HUES6 (cell line): ENCODE results near the gene SERPINB1.

Experiments used
- H3K27ac ChIP-seq: 2 replicates; pipeline ENCODE4 v1.7.0; 2013; ENCODE audit warnings: low read depth, mild to moderate bottlenecking, low read length, inconsistent platforms
- H3K27me3 ChIP-seq: 2 replicates; pipeline ENCODE4 v1.6.1; 2013; ENCODE audit warnings: low read length; ENCODE audit not compliant: control insufficient read depth, insufficient read depth
- H3K36me3 ChIP-seq: 2 replicates; pipeline ENCODE4 v1.6.1; 2013; ENCODE audit warnings: low read length; ENCODE audit not compliant: control insufficient read depth, insufficient read depth
- H3K4me1 ChIP-seq: 2 replicates; pipeline ENCODE4 v1.6.1; 2013; ENCODE audit warnings: low read length; ENCODE audit not compliant: control insufficient read depth, insufficient read depth
- H3K4me3 ChIP-seq: 2 replicates; pipeline ENCODE4 v1.5.1; 2013; ENCODE audit warnings: low read depth, low read length
- H3K9ac ChIP-seq: one replicate; pipeline ENCODE4 v1.6.1; 2013; ENCODE audit warnings: mild to moderate bottlenecking, low read length
- H3K9me3 ChIP-seq: 2 replicates; pipeline ENCODE4 v1.6.1; 2013; ENCODE audit warnings: low read depth, low read length; ENCODE audit not compliant: control insufficient read depth, insufficient read depth

The SERPINB1 gene

DNA sequence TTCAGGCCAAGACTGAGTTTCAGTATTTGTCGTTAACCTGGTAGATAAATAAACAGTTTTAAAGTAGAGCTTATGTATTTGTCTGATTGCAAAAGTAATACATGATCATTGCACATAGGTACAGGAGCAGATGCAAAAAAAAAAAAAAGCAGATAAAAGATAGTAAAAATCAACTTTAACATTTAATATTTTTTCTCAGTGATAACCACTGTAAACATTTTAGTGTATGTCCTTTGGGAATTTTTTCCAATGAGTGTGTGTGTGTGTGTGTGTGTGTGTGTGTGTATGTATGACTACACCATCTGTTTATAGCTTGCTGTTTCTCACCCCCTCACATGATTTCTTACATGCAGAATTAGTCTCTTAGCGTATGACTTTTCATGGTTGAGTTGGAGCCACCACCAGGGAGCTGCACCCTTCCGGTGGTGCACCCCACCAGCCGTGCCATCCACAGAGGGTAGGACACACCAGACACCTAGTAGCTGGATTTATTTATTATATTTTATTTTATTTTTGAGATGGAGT lies 50.2 kb downstream of the SERPINB1 start:
- peaks cover 5% of the 10 kb centered on the region; the same call in 1 of the 2 replicates for H3K36me3 ChIP-seq
- H3K4me3 ChIP-seq = no peak overlapping the region
- peaks cover 6% of the 10 kb centered on the region; the same call in 1 of the 2 replicates for H3K4me1 ChIP-seq
- H3K27me3 ChIP-seq = no peaks in the 10 kb centered on the region
- no peak overlapping the region for H3K9ac ChIP-seq
- H3K9me3 ChIP-seq = no peaks in the 10 kb centered on the region
- H3K27ac ChIP-seq = no peak overlapping the region

DNA sequence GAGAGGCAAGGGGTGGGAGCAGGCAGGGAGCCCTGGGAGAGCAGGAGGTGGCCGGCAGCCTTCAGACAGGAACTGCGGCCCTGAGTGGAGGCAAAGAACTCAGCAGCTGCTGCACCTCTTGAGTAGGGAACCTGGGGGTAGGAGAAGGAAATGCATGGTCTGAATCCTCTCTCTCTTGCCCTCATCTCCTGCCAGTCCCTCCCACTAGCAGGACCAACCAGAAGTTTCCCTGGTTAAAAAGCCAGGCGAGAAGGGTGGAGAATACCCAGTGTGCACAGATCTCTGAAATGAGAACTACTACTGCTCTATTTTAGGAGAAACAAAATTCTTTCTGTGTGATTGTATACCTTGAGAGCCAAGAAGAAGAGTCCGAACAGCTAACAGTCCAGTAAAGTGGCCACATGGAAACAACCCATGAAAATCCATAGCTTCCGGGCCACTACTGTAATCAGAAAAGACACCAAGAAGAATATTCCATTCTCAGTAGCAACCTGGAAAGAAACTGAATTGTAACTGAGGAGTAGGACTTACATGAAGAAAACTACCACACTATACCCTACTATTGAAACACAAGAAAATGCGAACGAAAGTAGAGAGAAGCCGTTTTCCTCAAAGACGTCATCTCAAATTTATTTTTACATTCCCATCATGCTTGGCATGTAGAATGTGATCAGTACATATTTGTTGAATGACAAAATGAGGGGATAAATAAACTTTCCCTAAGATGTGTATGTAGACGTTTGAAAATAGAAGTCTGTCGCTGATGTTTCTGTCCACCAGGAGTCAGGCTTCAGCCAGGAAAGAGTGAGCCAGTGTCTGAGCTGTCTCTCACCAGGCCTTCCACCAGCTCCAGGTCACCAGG lies 50.8 kb downstream of the SERPINB1 start:
- no peak overlapping the region for H3K27ac ChIP-seq
- peaks cover 6% of the 10 kb centered on the region; the same call in 1 of the 2 replicates for H3K4me1 ChIP-seq
- H3K36me3 ChIP-seq = peaks cover 5% of the 10 kb centered on the region; the same call in 1 of the 2 replicates
- H3K4me3 ChIP-seq = no peak overlapping the region
- H3K9ac ChIP-seq = no peak overlapping the region
- no peaks in the 10 kb centered on the region for H3K27me3 ChIP-seq
- no peaks in the 10 kb centered on the region for H3K9me3 ChIP-seq

GRCh38 chr6:2786269-2786668 lies 55.4 kb downstream of the SERPINB1 start:
- no peak overlapping the region for H3K4me3 ChIP-seq
- no peak overlapping the region for H3K27ac ChIP-seq
- peaks cover 9% of the 10 kb centered on the region for H3K4me1 ChIP-seq
- H3K9me3 ChIP-seq = no peaks in the 10 kb centered on the region
- H3K27me3 ChIP-seq = no peaks in the 10 kb centered on the region
- peaks cover 41% of the 10 kb centered on the region for H3K36me3 ChIP-seq
- H3K9ac ChIP-seq = no peak overlapping the region

GRCh38 chr6:2784930-2785329 lies 56.7 kb downstream of the SERPINB1 start:
- H3K4me1 ChIP-seq = peaks cover 3% of the 10 kb centered on the region
- H3K4me3 ChIP-seq = no peak overlapping the region
- H3K9ac ChIP-seq = no peak overlapping the region
- no peaks in the 10 kb centered on the region for H3K27me3 ChIP-seq
- H3K36me3 ChIP-seq = peaks cover 55% of the 10 kb centered on the region
- no peaks in the 10 kb centered on the region for H3K9me3 ChIP-seq
- H3K27ac ChIP-seq = no peak overlapping the region

DNA sequence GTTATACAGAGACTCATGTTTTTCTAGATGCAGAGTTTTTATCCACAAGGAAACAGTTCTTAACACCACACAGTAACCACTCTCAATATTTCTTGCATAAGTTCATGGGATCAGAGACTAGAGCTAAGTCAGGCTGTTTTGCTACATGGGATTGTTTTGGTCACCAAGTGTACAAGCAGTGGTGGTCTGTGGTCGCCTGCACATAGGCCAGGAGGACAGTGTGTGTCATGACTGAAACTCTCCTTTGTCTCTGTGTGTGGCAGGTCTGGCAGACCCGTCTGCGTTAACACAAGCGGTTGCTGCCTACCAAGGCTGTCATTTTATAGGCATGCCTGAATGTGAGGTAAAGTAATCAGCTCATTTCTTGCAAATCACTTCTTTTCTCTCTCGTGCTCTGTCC lies 57.6 kb downstream of the SERPINB1 start:
- H3K4me1 ChIP-seq = peaks cover 3% of the 10 kb centered on the region
- H3K9ac ChIP-seq = no peak overlapping the region
- H3K9me3 ChIP-seq = no peaks in the 10 kb centered on the region
- H3K27me3 ChIP-seq = no peaks in the 10 kb centered on the region
- no peak overlapping the region for H3K27ac ChIP-seq
- no peak overlapping the region for H3K4me3 ChIP-seq
- H3K36me3 ChIP-seq = peaks cover 63% of the 10 kb centered on the region

DNA sequence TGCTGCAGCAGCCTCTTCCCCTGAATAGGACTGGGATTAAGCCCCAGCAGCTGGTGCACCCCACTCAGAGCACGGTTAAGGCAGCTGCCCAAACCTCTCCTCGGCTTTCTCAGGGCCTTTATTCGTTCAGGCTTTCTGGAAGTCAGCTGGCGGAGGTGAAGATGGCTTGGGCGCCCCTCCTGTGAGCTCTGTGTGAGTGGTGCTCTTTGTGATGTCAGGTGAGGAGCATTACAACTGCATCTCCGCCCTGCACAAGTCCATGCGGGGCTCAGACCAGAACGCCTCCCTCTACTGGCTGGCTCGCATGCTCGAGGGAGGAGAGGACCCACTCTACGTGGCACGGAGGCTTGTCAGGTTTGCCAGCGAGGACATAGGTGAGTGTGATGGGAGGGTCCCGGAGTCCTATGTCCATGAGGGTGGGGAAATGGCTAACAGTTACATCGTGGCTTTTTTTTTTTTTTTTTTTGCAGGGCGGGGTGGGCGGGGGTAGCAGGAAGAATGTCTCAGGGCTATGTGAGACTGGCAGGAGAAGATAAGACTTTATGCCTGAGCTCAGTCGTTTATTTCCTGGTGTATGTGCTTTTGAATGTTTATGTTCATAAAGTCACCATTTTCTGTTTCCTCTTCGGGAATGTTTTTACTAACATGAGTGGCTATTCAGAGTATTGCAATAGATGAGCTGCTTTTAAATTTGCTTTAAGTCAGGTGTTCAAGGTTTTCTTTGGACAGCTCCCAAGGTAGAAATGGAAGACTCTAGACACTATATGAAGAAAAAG lies 58.3 kb downstream of the SERPINB1 start:
- no peak overlapping the region for H3K27ac ChIP-seq
- no peak overlapping the region for H3K9ac ChIP-seq
- H3K9me3 ChIP-seq = no peaks in the 10 kb centered on the region
- H3K4me1 ChIP-seq = peaks cover 3% of the 10 kb centered on the region
- H3K4me3 ChIP-seq = no peak overlapping the region
- peaks cover 68% of the 10 kb centered on the region for H3K36me3 ChIP-seq
- no peaks in the 10 kb centered on the region for H3K27me3 ChIP-seq

DNA sequence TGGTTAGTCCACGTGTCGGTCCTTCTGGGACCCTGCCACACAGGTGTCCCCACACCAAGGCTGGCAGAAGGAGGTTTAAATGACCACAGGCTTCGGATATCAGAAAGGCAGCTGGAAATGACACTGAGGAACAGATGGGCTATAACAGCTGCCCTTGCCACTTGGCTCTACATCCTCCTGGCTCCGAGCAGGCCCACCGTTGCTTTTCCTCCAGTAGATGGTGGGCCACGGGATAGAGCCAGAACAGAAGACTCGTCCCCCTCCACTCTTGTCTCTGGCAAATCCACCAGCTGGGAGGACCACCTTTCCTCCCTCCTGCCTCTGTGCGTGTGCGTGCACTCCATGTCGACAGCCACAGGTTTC lies 58.9 kb downstream of the SERPINB1 start:
- no peaks in the 10 kb centered on the region for H3K27me3 ChIP-seq
- no peak overlapping the region for H3K27ac ChIP-seq
- peaks cover 3% of the 10 kb centered on the region for H3K4me1 ChIP-seq
- H3K9ac ChIP-seq = no peak overlapping the region
- H3K36me3 ChIP-seq = peaks cover 67% of the 10 kb centered on the region
- no peaks in the 10 kb centered on the region for H3K9me3 ChIP-seq
- H3K4me3 ChIP-seq = no peak overlapping the region

DNA sequence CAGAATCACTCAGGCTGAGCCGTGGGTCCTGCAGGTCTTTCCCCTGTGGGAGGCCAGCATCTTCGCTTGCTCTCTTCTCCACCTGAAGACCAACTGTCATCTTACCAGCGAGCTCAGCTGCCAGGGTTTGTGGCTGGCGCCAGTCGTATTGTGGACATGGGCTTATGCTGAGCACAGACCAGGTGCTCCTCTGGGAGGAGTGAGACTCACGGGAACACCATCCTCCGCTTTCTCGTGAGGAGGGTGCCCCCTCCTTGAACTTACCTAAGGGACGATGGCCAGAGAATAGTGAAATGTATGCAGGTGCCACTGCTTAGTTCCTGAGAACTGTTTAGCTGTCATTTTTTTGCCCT lies 59.3 kb downstream of the SERPINB1 start:
- Histone ChIP-seq H3K9me3 (no peaks in the 10 kb centered on the region), H3K27me3 (no peaks in the 10 kb centered on the region), H3K36me3 (peaks cover 70% of the 10 kb centered on the region), H3K4me3 (no peak overlapping the region), H3K27ac (no peak overlapping the region), H3K9ac (no peak overlapping the region), H3K4me1 (peaks cover 3% of the 10 kb centered on the region)
